Hematopoietic multipotent progenitor cell treated with erythropoietin and hydrocortisone succinate and interleukin-3 and kit ligand, for 15 days (in vitro differentiated cells): Measurements from ENCODE around the gene ADGRB2.

Source experiments
- DNase-seq: peaks from one replicate; pipeline ENCODE4 v3.0.0-alpha.2; 2015; ENCODE audit warnings: low spot score

The ADGRB2 gene

DNA sequence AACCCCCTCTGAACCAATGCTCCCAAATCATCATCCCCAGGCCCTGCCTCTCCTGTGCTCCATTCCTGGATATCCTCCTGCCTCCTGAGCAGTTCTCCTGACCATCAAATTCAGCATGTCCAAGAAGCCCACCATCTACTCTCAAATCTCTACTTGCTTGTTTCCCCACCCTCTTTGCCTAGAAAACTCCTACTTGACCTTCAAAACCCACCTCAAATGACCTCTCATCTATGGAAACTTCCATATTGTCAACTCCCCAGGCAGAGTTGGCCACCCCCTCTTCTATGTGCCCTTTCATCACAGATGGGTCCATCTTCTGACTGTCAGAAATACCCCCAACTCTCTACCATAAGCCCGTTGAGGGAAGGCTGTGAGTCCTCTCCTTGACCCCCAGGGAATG, 16.8 kb downstream of the ADGRB2 start:
- DNase-seq: no peak

DNA sequence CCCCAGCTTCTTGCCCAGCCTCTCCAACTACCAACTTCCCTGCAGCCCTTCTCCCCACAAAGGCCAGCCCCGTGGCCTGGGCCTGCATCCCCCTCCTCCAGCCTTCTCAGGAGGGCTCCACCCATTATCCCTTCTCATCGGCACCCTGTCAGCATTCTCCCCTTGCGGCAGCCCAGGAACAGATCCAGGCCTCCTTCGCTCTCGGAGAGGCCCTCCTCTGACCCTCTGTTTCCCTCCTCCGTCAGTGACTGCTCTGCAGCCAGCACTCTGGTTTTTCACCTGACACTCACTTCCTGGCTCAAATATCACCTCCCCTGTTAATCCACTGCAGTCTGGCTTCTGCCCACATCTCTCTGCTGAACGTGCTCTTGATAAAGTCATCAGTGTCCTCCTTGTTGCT, 17.5 kb downstream of the ADGRB2 start:
- no peak for DNase-seq

DNA sequence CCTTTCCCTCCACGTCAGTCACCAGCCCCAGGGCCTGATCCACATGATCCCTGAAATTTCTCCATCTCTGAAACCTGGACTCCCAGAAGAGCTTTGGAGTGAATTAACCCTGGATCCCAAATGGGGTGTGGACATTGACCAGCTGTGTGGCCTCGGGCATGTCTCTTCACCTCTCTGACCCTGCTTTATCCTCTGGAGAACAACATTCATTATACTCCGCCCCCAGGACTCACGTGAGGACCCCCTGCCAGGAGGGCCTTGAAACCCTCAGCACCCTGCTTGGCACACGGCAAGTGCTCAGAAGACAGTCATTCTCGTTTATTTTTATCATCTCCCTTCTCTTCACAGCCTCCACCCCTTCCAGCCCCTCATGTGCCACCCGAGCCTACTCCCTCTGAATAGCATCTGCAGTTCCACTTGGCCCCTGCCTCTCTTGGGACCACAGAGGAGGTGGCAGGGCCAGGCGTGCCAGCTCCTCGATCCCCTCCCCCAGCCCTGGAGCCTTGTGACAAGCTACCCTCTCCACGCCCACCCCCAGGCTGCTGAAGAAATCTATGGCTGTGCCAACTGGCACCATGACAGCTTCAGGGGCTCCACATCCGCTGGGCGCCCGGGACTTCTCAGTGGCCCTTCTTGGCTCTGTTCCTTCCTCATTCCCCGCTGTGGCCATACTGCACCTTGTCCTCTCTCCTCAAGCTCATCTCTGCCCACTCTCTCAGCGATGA, 18.0 kb downstream of the ADGRB2 start:
- DNase-seq: no peak

- peak; percentile 18 for DNase-seq
Observed at GRCh38 chr1:31745096-31745945, 18.8 kb downstream of the ADGRB2 start.

DNA sequence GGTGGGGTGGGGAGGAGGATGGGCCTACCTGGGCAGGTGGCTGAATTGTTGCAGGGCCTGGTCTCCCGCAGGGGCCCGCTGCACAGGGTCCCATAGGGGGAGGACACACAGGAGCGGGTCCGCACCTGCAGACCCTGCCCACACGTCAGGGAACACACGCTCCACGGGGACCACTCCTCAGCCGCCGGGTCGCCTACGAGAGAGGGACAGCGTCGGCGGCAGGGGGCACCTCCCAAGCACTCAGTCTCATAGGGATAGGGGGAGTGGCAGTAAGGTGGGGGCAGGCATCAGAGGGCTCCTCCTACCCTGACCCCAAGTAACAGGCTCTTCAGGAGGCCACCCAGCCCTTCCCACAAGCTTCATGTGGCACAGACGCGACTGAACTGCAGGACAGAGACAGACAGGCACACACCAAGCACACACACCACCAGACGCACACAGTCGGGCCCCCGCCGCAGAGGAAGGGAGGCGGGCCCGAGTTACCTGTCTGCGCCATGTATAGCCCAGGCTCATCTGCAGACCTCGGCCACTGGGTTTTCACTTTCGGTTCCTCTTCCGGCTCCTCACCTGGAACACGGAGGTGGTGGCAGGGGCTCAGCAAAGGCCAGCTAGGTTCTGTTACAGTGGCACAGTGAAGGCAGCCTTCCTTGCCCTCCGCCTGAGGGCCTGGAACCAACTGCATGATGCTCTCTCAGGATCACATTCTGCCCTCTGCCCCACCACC, 19.8 kb downstream of the ADGRB2 start:
- DNase-seq: no peak

DNA sequence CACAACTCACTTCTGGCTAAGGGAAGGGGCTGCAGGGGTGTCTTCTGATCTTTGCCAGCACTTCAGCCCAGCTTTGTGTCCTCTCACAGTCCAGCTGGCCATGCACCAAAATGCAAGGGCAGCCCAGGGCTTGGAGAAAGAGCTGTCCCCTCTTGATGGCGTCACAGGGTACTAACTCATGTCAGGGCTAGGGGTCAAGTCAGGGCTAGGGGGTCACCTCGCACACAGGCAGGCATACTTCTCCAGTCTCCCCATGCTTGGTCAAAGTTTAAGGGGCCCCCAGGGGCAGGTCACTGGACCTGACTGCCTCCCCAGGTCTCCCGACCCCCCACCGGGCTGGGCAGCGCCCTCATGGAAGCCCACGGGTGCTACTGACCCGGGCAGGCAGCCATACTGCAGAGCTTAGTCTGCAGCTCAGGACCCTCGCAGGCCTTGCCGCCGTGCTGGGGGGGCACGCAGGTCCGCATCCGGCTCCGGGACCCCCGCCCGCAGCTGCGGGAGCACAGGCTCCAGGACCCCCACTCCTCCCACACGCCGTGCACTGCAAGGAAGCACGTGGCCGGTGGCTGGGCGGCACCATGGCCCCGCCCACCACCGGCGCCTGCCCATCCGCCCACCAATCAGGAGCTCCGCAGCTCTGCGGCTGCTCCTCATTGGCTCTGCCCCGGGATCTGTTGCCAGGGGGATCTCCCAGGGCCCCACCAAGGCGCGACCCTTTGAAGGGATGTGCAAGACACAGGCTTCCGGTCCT, 21.5 kb downstream of the ADGRB2 start:
- DNase-seq: no peak

- no peak for DNase-seq
Observed at GRCh38 chr1:31739346-31739745, 24.8 kb downstream of the ADGRB2 start.

GRCh38 chr1:31736675-31737074, 27.5 kb downstream of the ADGRB2 start:
- no peak for DNase-seq

GRCh38 chr1:31735571-31735970, 28.6 kb downstream of the ADGRB2 start:
- no peak for DNase-seq

GRCh38 chr1:31734582-31735107, 29.5 kb downstream of the ADGRB2 start:
- DNase-seq: no peak

GRCh38 chr1:31733389-31734219, 30.5 kb downstream of the ADGRB2 start:
- DNase-seq: no peak

GRCh38 chr1:31732751-31733289, 31.3 kb downstream of the ADGRB2 start:
- DNase-seq: no peak

DNA sequence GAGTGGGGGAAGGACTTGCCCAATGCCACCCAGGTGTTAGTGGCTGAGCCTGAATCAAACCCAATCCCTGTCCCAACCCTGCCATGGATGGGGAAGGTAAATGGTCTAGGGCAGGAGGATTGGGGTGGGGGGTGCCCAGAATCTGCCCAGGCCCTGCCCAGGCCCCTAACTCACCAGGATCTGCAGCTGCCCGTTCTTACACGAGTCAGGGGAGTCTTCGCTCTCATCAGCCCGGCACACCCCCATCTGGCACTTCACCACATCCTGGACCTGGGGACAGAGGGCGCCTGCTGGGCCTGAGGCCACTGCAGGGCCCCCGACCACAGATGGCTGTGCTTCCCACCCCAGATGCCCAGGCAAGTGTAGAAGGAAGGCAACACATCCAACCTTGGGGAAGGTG, 31.8 kb downstream of the ADGRB2 start:
- no peak for DNase-seq

GRCh38 chr1:31731049-31731565, 33.0 kb downstream of the ADGRB2 start:
- no peak for DNase-seq

DNA sequence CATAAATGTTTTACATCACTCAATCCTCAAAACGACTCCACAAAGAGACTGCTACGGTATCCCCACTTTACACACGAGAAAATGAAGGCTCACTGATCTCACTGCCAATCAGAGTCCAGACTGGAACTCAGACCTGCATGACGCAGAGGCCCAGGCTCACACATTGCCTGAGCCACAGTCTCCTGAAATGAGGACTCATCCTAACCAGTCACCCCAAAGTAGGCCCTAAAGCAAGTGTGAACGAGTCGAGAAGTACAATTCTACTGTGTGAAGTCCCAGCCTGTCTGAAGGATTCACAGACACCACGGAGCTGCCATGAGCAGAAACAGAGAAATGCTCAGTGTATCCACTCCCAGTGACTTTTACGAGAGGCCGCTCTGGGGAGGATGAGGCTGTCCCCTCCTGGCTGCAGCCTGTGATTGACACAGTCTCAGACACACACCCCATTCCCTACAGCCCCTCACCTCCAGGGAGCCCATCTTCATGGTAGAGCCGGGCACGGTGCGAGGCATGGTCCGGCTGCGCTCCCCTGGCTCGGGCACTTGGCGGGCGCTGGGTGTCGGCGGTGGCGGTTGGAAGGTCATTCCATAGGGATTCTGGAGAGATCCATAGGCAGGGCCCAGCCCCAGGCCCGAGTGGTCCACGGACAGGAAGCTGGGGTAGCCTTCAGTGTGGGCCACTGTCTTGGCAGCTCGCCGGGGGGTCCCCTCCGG, 33.6 kb downstream of the ADGRB2 start:
- DNase-seq: no peak

GRCh38 chr1:31727849-31728248, 36.3 kb downstream of the ADGRB2 start:
- no peak for DNase-seq

GRCh38 chr1:31727195-31727594, 36.9 kb downstream of the ADGRB2 start:
- DNase-seq: no peak

DNA sequence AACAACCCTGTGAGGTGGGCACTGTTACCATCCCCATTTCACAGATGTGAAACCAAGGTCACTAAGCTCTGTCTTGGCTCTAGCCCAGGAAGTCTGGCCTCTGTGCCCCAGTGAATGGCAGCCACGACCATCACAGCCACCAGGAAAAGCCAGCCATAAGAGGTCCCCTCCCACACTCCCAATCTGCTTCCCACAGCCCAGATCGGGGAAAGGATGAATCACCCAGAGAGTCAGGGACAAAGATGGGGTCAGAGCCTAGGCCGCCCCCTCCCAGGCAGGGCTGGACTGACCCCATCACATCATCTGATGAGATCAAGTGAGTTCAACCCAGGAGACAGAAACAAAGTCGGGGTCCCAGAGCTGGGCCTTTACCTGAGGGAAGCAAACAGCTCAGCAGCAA, 37.4 kb downstream of the ADGRB2 start:
- DNase-seq: no peak

GRCh38 chr1:31725777-31726535, 38.2 kb downstream of the ADGRB2 start:
- DNase-seq: no peak
